NCI-H1048 (cell line): Measurements from ENCODE around the gene SMPX.

Experiments used
- DNase-seq: peaks from one replicate; lab custom pipeline; 2025; lab: John Stamatoyannopoulos, UW

The SMPX gene

GRCh38 chrX:21744060-21744459, 13.9 kb downstream of the SMPX start:
- DNase-seq: no peak

DNA sequence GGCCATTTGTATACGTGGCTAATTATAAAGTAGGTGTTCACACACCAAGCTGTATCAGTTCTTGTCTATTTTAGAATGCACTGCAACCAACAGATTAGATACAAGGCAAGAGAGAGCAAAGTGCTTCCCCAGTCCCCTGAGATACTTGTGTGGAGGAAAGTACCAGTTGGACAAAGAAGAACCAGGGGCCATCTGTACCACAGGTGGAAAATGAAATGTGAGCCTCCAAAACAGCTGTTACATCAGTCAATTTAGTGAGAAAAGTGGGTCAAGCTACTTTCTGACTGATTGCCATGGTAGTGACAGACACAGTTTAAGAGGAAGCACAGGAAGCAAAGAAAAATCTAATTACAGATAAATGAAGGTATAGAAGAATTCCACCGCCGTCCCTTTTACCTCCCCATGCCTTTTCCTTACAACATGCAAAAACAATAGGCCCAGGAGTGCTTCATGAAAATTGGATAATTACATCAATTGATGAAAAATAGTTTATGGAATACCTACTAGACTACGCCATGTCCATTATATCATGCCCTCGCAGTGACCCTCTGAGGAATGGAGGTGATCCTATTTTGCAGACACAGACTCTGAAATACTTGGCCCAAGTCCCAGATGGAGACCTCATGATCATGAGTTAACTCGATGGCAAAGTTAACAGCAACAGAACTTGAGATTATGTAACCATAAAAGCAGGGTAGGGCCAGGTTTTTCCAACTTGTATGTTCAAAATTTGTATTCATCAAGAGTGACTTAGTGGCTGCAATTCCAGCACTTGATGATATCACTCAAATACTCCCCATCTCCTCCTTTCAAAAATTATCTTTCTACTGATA, 15.8 kb downstream of the SMPX start:
- no peak for DNase-seq

DNA sequence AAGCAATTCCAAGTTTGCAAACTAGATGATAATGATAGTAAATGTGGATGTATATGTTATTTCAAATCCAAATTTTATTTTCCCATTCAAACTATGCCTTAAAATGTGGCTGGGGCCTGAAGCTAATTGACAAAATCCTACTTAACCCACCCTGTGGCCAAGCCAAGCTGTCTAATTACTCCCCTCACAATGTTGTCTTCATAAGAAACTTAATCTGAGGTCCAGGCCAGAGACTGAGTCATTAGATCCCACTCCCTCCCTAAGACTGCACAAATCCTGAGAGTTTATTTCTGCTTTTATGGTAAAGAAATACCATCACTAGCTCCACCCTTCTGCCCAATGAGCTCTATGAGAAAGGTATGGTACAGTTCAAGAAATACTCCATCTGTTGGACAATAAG, 16.6 kb downstream of the SMPX start:
- DNase-seq: no peak

DNA sequence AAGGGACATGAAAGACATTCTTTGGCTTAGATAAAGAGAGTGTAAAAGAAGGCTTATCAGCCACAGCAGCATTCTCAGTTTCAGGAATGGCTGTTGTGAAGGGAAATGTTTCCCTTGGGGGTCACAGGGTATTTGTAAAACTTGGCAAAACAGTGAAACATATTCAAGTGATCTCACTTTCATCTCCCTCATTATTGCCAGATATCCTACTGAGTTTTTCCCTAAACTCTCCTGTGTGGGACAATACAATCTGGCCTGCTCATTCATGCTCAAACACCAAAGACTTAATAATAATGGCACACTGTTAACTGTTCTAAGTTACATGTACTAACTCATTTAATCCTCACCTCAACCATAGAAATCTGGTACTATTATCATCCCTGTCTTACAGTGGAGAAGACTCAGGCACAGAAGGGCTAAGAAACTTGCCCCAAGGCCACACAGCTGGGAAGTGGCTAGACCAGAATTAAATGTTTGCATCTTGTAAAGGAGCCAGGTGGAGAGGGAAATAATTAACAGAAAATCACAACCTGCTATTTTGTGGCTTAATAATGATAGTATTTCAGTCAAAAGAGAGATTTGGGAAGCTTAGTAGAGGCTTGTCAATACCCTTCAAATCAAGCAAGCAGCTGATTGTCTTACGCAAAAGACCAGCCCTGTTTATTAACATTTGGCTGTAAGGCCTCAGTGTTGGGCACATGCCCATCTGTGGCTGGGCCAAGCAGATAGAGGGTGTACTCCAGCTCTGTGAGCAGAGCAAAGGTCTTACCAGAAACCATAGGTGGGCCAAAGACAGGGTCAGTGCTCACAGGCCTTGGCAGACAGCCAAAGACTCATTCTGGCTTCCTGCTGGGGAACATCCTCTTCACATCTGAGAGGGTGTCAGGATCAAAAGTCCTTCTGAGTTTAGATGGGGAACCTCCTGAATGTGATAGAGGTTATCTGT, 17.3 kb downstream of the SMPX start:
- no peak for DNase-seq

GRCh38 chrX:21738950-21739287, 19.0 kb downstream of the SMPX start:
- no peak for DNase-seq

DNA sequence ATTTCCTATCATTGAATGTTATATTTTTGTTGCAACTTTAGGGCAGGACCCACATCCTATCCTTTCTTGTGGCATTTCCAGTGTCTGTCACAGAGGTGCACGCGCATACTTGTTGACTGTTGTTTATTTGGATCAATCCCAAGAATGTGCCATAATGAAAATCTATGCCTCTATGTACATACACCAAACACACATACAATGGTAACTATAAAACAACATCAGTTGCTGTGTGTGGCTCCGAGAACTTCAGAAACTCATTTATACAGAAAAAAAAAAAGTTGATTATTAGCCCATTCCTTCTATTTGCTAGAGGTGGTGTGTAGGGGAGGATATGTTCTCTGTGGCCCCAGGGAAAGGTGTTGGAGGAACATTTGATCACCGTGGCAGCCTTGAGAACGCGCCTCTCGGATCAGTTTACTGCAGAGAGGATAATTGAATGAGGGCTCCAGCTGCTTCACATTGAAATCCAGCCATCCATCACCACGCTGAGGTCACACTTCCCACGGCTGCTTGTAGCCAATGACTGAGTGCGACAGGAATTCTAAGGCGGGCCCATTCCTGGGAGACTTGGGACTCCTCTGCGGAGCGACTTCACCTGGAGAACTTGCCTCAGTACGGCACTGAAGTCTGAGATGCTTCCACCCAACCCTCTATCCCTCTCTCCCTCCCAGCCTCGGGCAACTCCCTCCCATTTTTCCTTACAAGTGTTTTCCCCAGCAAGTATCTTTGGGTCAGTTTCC, 19.5 kb downstream of the SMPX start:
- no peak for DNase-seq

DNA sequence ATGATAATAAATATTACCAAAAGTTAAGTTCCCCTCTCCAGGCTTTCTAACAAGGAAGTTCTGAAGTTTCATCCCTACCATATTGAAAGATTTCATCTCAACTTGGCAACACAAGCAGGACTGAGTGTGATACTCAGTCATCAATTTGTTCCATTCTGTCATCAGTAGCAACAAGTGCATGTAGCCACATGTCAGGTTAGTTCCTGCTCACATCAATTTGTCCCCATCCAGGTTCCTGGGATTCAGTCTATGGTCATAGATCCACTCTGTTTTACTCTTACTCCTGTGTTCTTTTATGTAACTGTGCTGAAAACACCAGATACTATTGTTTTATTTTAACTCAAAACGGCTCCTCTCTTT, 22.2 kb downstream of the SMPX start:
- no peak for DNase-seq

DNA sequence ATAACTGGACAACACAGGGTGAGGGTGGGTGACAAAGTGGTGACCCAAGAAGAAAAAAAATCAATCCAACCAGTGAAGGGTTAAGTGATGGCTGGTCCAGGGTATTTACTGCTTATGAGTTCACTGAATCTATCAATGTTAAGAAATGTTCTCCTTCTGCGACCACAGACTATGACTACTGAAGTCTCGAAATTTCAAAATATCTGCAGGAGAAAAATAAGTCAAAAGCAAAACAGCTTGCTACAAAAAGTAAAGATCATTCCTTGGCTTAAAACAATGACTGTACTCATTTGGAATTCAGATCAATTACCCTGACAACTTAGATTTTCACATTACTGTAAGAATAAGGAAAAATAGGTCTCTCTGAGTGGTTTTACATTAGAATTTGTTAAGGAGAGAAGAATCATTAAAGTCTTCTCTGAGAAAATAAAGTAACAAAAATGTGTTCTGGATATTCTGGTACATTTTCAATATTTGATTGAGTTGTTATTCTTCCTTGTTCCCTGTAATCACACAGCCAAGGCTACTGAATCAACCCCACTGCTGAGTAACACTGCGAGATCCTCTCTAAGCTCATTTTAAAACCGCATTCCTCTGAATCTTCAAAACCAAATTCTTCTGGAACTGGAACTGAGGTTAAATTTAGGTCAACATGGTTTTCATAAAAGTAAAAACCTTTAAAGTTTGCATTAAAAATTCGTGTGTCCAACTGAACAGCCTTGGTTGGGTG, 22.7 kb downstream of the SMPX start:
- no peak for DNase-seq

DNA sequence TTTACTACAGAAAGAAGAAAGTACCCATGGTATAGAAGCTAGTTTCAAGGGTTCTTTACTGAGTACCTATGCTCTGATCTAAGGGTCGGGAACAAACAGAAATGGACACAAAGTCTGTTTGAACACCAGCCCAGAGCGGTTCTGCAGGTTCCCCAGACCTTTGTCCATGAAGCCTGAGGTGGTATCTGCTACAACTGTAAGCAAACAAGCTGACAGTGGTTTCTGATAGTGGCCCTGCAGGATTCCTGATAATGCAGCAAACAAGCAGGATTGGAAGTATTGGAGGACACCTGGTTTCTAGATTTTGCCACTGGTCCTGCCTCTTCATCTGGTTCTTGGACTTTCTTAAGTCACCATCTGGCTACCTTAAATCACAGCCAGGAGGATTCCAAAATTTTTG, 23.7 kb downstream of the SMPX start:
- no peak for DNase-seq

GRCh38 chrX:21733705-21734104, 24.2 kb downstream of the SMPX start:
- DNase-seq: no peak

- no peak for DNase-seq
These were observed 27.9 kb downstream of the SMPX start for GRCh38 chrX:21730026-21730425.

DNA sequence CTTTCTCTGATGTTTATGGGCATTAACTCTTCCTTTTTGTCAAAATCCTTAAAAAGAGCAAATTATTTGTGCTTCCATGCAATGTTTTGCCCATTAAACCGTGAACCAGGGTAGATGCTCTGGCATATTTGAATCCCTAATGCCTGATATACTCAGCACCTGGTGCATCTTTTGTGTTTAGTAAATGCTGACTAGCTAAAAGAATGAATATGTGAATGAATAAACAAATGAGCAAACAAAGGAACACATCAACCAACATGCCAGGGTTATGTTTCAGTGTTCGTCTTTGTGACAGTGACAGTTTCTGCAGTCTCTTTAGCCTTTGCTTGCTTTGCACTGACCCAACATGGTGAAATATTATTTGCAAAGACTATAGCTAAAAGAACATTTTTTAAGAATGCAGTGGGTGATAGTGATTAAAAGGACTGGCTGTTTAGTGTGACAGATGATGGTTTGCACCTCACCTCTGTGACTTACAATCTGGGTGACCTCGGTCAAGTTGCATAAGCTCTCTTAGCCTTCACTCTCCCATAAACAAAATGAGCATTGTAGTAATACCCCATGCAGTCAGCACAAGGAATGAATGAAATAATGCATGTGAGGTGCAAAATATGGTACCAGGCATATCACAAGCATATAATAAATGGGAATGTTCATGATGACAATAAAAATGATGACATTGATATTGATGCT, 29.5 kb downstream of the SMPX start:
- DNase-seq: no peak

- no peak for DNase-seq
These were observed 32.0 kb downstream of the SMPX start for GRCh38 chrX:21725916-21726315.

DNA sequence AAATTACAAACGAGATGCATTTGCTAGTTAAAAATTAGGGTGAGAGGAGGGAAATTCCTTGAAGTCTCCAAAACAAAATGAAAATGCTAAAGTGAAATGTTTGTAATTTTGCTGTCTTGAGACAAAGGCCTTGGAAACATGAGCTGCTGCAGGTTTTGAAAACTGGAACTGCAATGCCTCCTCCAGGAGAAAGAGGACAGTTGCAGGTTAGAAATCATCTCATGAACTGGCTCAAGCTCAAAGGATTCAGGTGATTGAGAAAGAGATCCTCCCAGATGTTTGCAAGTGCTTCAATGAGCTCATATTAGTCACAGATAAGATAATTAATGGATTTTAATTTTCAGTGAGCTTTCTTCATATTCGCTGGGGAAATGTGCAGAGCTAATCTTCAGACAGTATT, 32.4 kb downstream of the SMPX start:
- no peak for DNase-seq

DNA sequence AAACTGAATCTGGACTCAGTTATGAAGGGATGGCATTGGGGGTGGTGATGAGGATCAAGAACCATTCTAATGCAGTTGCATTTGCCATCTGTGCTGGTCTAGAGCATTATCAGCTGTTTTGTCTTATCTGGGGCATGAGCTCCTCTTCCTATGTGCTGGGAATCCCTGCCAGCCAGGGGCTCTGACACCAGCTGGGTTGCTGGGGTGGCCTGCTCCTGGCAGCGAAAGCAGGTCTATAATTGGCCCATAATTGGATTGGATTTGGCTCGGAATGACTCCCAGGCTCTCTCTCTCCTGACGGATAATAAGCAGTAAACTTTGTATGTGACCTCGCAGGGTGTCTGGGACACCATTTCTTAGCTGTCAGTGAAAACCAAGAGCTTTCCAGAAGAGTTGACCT, 34.1 kb downstream of the SMPX start:
- DNase-seq: no peak

GRCh38 chrX:21723084-21723483, 34.8 kb downstream of the SMPX start:
- no peak for DNase-seq

- no peak for DNase-seq
These were observed 36.7 kb downstream of the SMPX start for GRCh38 chrX:21721195-21721594.

- DNase-seq: no peak
These were observed 39.3 kb downstream of the SMPX start for GRCh38 chrX:21718575-21718974.

DNA sequence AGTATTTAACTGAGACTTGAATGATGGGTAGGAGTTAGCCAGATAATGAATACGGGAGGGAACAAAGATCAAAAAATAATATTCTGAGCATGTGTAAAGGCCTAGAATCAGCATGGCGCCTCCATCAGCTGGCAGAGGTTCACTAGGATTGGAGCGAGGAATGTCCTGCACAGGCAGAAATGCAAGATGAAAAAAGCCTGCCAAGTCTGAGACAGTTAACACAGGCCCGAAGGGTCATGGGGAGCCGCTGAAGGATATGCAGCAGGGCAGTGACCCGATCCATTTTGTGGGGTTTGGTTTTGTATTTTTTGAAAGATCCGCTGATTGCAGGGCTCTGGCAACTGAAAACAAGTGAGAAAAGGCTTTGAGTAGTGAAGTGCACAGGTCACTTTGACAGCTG, 40.1 kb downstream of the SMPX start:
- DNase-seq: no peak

GRCh38 chrX:21715825-21716224, 42.1 kb downstream of the SMPX start:
- no peak for DNase-seq

GRCh38 chrX:21715337-21715736, 42.6 kb downstream of the SMPX start:
- no peak for DNase-seq
